Right lobe of liver (tissue), 6 donors: ENCODE results near the gene ENO3. TPM values are rescaled to one million over a fixed set of nuclear protein-coding genes. Genes with fewer than 3 reads are reported as not detected.

Source experiments
- ATAC-seq, 4 donors: fragments of 200-7000 bp; cut with Tn5 transposase; one replicate each; pipeline ENCODE4 v1.9.1; 2020; ENCODE audit warnings: mild to moderate bottlenecking in 4 of 4, moderate library complexity in 4 of 4
- DNase-seq, 3 donors: peaks; one replicate each; pipeline ENCODE4 v3.0.0-alpha.2; 2020
- H3K27ac ChIP-seq, 3 donors: fragments of 200-600 bp; one replicate each; pipeline ENCODE4 v1.8.0; 2022
- H3K27me3 ChIP-seq, 2 donors: fragments of 200-600 bp; one replicate each; pipeline ENCODE4 v1.8.0; 2022
- H3K36me3 ChIP-seq, 4 donors: fragments of 200-600 bp; sonication (generic) in 1 of 4; one replicate each; pipeline versions ENCODE4 v1.5.1 to v1.8.0; 2017 to 2022; ENCODE audit warnings: control low read depth in 1 of 4
- H3K4me1 ChIP-seq, 4 donors: fragments of 200-600 bp; sonication (generic) in 1 of 4; one replicate each; pipeline versions ENCODE4 v1.5.1 to v1.8.0; 2017 to 2022; ENCODE audit warnings: control low read depth in 1 of 4
- H3K4me3 ChIP-seq, 3 donors: fragments of 200-600 bp; one replicate each; pipeline ENCODE4 v1.8.0; 2022
- H3K9me3 ChIP-seq, 4 donors: fragments of 200-600 bp; sonication (generic) in 1 of 4; one replicate each; pipeline versions ENCODE4 v1.5.1 to v1.8.0; 2017 to 2022; ENCODE audit warnings: control low read depth in 1 of 4
- CTCF ChIP-seq, 4 donors: fragments of 200-600 bp in 3 of 4; fragments of 450-650 bp in 1 of 4; IDR thresholded peaks; one replicate each; pipeline versions ENCODE4 v1.5.1 to v1.8.0; 2016 to 2022; ENCODE audit warnings: antibody characterized with exemption in 4 of 4, mild to moderate bottlenecking in 2 of 4
- POLR2A ChIP-seq: fragments of 450-650 bp; IDR thresholded peaks from one replicate; pipeline ENCODE4 v1.6.1; 2017; ENCODE audit warnings: antibody characterized with exemption, mild to moderate bottlenecking
- WGBS: methylation state at CpG from one replicate; pipeline ENCODE4 v1.1.6; 2018; ENCODE audit warnings: low coverage, low lambda C conversion rate; ENCODE audit not compliant: insufficient coverage; ENCODE audit errors: missing lambda C conversion rate; 5-methylcytosine and 5-hydroxymethylcytosine counted together
- intact Hi-C, 2 donors: fragments of 100-400 bp; cut with DNase I; formaldehyde crosslinking; loops; one replicate each; pipeline versions ENCODE4 v1.11.2 to v1.14.1; 2022
- total RNA-seq, 6 experiments: library from RNA; depleted of rRNA in 2 of 6; stranded (reverse); fragments of >200 nt in 2 of 6; fragmentation: NEBNext Ultra II Directional in 3 of 6; extraction: Animal tissue kit (Norgen Biotek cat#: 25700) in 3 of 6; gene quantifications; one replicate each; pipeline versions ENCODE4 v1.1.0 to v1.2.4, GENCODE V29; 2016 to 2023
- donor health status: DM: no; HTN: yes; CAD: no.
- donor health status: DM: no; HTN: no; CAD: no.
- donor health status: DM: no; HTN: no; CAD: no.
- donor health status: DM: no; HTN: yes; CAD: no.
- donor health status: DM: no; HTN: yes; CAD: no.

ENO3 gene
- total RNA-seq, 6 experiments from 2014 or later, result 54.7 to 69.8 (median 58.7) TPM

GRCh38 chr17:4932756-4933155 is 18.2 kb upstream of the ENO3 start:
- no peak for DNase-seq
- intact Hi-C loops, result no loop called here
- no peak for TF ChIP-seq CTCF (IDR thresholded peaks at IDR 0.05)
- no peak for TF ChIP-seq POLR2A
- H3K27me3 ChIP-seq, result no peaks in the 10 kb centered on the region
- WGBS, result no CpG with 5 or more reads among the region's 12 CpGs
- H3K27ac ChIP-seq, result no peak overlapping the region
- no peaks in the 10 kb centered on the region for H3K9me3 ChIP-seq
- H3K4me1 ChIP-seq, result peaks cover 0 to 13% (median 5%) of the 10 kb centered on the region in 4 donors
- H3K36me3 ChIP-seq, result peaks cover 0 to 13% (median 2%) of the 10 kb centered on the region in 4 donors
- no peak overlapping the region for H3K4me3 ChIP-seq
- no peak for ATAC-seq

GRCh38 chr17:4933646-4934045 is 17.3 kb upstream of the ENO3 start:
- H3K27ac ChIP-seq, result no peak overlapping the region
- H3K27me3 ChIP-seq, result no peaks in the 10 kb centered on the region
- no peaks in the 10 kb centered on the region for H3K9me3 ChIP-seq
- ATAC-seq (no peak), DNase-seq (no peak)
- 66% methylated on average over 5 of the region's 16 CpGs for WGBS
- peaks cover 0 to 18% (median 2%) of the 10 kb centered on the region in 4 donors for H3K36me3 ChIP-seq
- TF ChIP-seq CTCF (IDR thresholded peaks at IDR 0.05), result no peak
- TF ChIP-seq POLR2A, result no peak
- intact Hi-C loops, result no loop called here
- H3K4me1 ChIP-seq, result peaks cover 0 to 16% (median 7%) of the 10 kb centered on the region in 4 donors
- no peak overlapping the region for H3K4me3 ChIP-seq

- ATAC-seq (peak; percentile 51 to 70 (median 59)), DNase-seq (peak in 2 of 3 donors; percentile 53 to 76)
- no peaks in the 10 kb centered on the region for H3K27me3 ChIP-seq
- H3K4me3 ChIP-seq, result no peak overlapping the region
- WGBS, result 18% methylated on average over 14 of the region's 14 CpGs
- no peaks in the 10 kb centered on the region for H3K9me3 ChIP-seq
- intact Hi-C loops, result no loop called here
- no peak overlapping the region for H3K27ac ChIP-seq
- TF ChIP-seq POLR2A, result no peak
- peak in 2 of 4 donors; percentile 26 to 31 for TF ChIP-seq CTCF (IDR thresholded peaks at IDR 0.05)
- peaks cover 0 to 18% (median 2%) of the 10 kb centered on the region in 4 donors for H3K36me3 ChIP-seq
- H3K4me1 ChIP-seq, result peaks cover 0 to 21% (median 9%) of the 10 kb centered on the region in 4 donors
Measured at GRCh38 chr17:4934173-4934979, 16.5 kb upstream of the ENO3 start.

GRCh38 chr17:4935650-4936049 is 15.3 kb upstream of the ENO3 start:
- no peaks in the 10 kb centered on the region for H3K27me3 ChIP-seq
- intact Hi-C loops, result no loop called here
- no peak for TF ChIP-seq POLR2A
- TF ChIP-seq CTCF (IDR thresholded peaks at IDR 0.05), result no peak
- H3K4me3 ChIP-seq, result no peak overlapping the region
- DNase-seq, result no peak
- no peak overlapping the region for H3K27ac ChIP-seq
- no peaks in the 10 kb centered on the region for H3K9me3 ChIP-seq
- ATAC-seq, result no peak
- H3K4me1 ChIP-seq, result peaks cover 0 to 21% (median 9%) of the 10 kb centered on the region in 4 donors
- peaks cover 0 to 18% (median 2%) of the 10 kb centered on the region in 4 donors for H3K36me3 ChIP-seq
